IPS-18a (cell line): Measurements from ENCODE around the gene CLDN15.
A peak's percentile ranks its signal among the peaks of the same experiment; 100 is the strongest.

ENCODE experiments used
- H3K27ac ChIP-seq: one replicate; pipeline ENCODE4 v1.5.1; 2013; ENCODE audit warnings: low read length
- H3K27me3 ChIP-seq: one replicate; pipeline ENCODE4 v1.6.1; 2013; ENCODE audit warnings: mild to moderate bottlenecking, low read length; ENCODE audit not compliant: control insufficient read depth, insufficient read depth
- H3K36me3 ChIP-seq: one replicate; pipeline ENCODE4 v1.6.1; 2013; ENCODE audit warnings: low read depth, low read length; ENCODE audit not compliant: control insufficient read depth
- H3K4me1 ChIP-seq: one replicate; pipeline ENCODE4 v1.6.1; 2013; ENCODE audit warnings: low read depth, low read length; ENCODE audit not compliant: control insufficient read depth
- H3K4me3 ChIP-seq: one replicate; pipeline ENCODE4 v1.5.1; 2013; ENCODE audit warnings: low read length
- H3K9ac ChIP-seq: one replicate; pipeline ENCODE4 v1.6.1; 2013; ENCODE audit warnings: mild to moderate bottlenecking, low read length, moderate library complexity
- H3K9me3 ChIP-seq: one replicate; pipeline ENCODE4 v1.6.1; 2013; ENCODE audit warnings: low read depth, low read length; ENCODE audit not compliant: control insufficient read depth

CLDN15 gene

DNA sequence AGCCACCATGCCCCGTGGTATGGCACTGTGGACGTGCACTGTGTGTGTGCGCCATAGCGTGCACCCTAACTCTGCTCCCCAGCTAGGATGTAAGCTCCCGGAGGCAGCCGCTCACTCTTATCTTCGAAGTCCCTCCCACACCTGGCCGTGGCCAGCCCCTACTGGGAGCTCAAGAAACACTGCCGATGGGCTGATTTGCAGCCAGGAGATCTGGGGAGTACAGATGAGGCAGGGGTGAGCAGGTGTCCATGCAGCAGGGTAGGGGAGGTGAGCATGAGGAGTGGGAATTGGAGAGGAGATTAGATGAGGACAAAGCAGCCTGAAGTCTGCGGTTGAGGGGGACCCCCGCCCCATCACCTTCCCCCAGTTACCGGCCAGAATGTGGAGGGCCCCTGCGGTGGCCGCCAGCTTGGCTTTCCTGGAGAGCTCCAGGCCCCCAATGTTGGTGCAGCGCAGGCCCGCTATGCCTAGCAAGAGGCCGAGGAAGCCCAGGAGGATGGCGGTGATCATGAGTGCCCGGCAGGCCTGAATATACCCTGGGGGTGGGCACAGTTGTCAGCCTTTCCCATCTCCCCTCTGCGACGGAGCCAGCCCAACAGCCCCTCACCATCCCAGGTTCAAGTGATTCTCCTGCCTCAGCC, 3.6 kb downstream of the CLDN15 start:
- Histone ChIP-seq H3K4me3 (no peak overlapping the region), H3K4me1 (peaks cover 11% of the 10 kb centered on the region), H3K9me3 (no peaks in the 10 kb centered on the region), H3K9ac (no peak overlapping the region), H3K27ac (no peak overlapping the region), H3K27me3 (no peaks in the 10 kb centered on the region), H3K36me3 (peaks cover 4% of the 10 kb centered on the region)

GRCh38 chr7:101232141-101232850, 5.3 kb downstream of the CLDN15 start:
- no peaks in the 10 kb centered on the region for H3K36me3 ChIP-seq
- peak overlapping the region; percentile 22 for H3K9ac ChIP-seq
- peak overlapping the region; percentile 74 for H3K4me3 ChIP-seq
- H3K4me1 ChIP-seq = peaks cover 11% of the 10 kb centered on the region
- no peaks in the 10 kb centered on the region for H3K27me3 ChIP-seq
- H3K27ac ChIP-seq = no peak overlapping the region
- H3K9me3 ChIP-seq = no peaks in the 10 kb centered on the region

DNA sequence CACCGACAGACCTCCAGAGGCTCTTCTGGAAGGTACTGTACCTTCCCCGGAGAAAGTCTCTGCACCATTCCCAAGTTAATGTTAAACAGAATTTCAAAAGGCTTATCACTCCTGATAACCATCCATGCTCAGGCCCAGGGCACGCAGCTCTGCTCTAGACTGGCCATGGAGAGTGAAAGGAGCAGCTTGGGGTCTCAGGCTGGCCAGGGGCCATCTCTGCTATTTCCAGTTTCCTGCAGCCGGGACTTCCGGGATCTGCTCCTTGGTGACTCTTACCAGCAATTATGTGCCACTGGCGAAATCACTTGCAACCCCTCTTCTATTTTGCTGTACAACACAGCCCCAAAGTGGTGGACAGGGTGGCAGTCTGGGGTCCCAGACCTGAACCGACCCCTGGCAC, 6.0 kb downstream of the CLDN15 start:
- peaks cover 11% of the 10 kb centered on the region for H3K4me1 ChIP-seq
- no peaks in the 10 kb centered on the region for H3K9me3 ChIP-seq
- no peak overlapping the region for H3K27ac ChIP-seq
- H3K4me3 ChIP-seq = peak overlapping the region; percentile 74
- no peak overlapping the region for H3K9ac ChIP-seq
- no peaks in the 10 kb centered on the region for H3K27me3 ChIP-seq
- H3K36me3 ChIP-seq = peaks cover 2% of the 10 kb centered on the region

- Histone ChIP-seq H3K27me3 (no peaks in the 10 kb centered on the region), H3K4me1 (peaks cover 3% of the 10 kb centered on the region), H3K36me3 (peaks cover 12% of the 10 kb centered on the region), H3K27ac (no peak overlapping the region), H3K4me3 (no peak overlapping the region), H3K9me3 (no peaks in the 10 kb centered on the region), H3K9ac (no peak overlapping the region)
Measured at GRCh38 chr7:101226721-101227120, 10.9 kb downstream of the CLDN15 start.

GRCh38 chr7:101225650-101226049, 12.0 kb downstream of the CLDN15 start:
- Histone ChIP-seq H3K4me1 (no peaks in the 10 kb centered on the region), H3K9ac (no peak overlapping the region), H3K27ac (no peak overlapping the region), H3K9me3 (no peaks in the 10 kb centered on the region), H3K4me3 (no peak overlapping the region), H3K27me3 (no peaks in the 10 kb centered on the region), H3K36me3 (peaks cover 12% of the 10 kb centered on the region)

DNA sequence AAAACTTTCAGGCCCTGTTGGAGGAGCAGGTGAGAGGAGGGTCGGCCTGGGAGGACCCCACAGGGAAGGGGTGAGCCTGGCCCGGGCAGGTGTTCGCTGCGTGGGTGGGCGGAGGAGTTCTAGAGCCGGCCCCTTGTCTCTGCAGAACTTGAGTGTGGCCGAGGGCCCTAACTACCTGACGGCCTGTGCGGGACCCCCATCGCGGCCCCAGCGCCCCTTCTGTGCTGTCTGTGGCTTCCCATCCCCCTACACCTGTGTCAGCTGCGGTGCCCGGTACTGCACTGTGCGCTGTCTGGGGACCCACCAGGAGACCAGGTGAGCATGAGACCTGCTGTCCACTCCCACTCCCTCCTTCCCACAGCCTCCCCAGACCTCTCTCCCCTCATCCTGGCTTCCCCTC, 14.1 kb downstream of the CLDN15 start:
- Histone ChIP-seq H3K4me3 (no peak overlapping the region), H3K27me3 (no peaks in the 10 kb centered on the region), H3K9me3 (no peaks in the 10 kb centered on the region), H3K27ac (no peak overlapping the region), H3K9ac (no peak overlapping the region), H3K4me1 (no peaks in the 10 kb centered on the region), H3K36me3 (peaks cover 12% of the 10 kb centered on the region)

DNA sequence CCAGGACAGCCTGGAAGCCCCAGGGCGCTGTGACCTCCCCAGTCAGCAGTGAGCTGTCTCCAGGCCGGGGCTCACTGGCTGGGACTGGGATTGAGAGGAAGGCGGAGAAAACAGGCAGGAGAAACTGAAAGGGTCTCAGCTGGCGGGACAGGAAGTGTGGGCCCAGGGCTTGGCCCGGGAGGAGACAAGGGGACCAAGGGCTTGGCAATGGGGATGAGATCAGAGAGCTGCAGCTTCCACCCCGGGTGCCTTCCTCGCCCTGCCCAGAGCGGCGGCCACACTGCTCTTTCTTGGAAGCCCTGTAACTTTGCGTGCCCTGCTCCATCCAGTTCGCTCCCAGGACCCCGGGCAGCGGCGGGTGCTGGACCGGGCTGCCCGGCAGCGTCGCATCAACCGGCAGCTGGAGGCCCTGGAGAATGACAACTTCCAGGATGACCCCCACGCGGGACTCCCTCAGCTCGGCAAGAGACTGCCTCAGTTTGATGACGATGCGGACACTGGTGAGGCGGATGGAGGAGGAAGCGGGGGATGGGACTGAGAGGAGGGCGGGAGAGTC, 15.2 kb downstream of the CLDN15 start:
- Histone ChIP-seq H3K4me3 (no peak overlapping the region), H3K27ac (no peak overlapping the region), H3K9ac (no peak overlapping the region), H3K4me1 (no peaks in the 10 kb centered on the region), H3K9me3 (no peaks in the 10 kb centered on the region), H3K27me3 (no peaks in the 10 kb centered on the region), H3K36me3 (peaks cover 12% of the 10 kb centered on the region)

DNA sequence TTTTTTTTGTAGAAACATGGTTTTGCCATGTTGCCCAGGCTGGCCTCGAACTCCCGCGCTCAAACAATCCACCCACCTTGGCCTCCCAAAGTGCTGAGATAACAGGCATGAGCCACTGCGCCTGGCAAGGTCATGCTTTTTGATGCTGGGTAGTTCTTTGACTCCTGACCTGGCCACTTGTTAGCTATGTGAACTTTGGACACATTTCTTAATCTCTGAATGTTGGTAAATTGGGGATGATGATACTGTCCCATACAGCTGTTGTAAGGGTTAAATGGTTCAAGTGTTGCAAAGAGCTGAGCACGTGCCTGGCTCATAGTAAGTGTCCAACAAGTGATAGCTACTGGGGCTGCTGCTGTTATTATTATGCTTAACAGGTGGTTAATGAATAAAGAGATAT, 17.3 kb downstream of the CLDN15 start:
- H3K27me3 ChIP-seq = no peaks in the 10 kb centered on the region
- H3K27ac ChIP-seq = no peak overlapping the region
- no peak overlapping the region for H3K9ac ChIP-seq
- H3K4me1 ChIP-seq = no peaks in the 10 kb centered on the region
- H3K9me3 ChIP-seq = no peaks in the 10 kb centered on the region
- H3K36me3 ChIP-seq = peaks cover 10% of the 10 kb centered on the region
- H3K4me3 ChIP-seq = no peak overlapping the region

GRCh38 chr7:101218236-101219125, 19.1 kb downstream of the CLDN15 start:
- H3K36me3 ChIP-seq = peaks cover 8% of the 10 kb centered on the region
- H3K9me3 ChIP-seq = no peaks in the 10 kb centered on the region
- peak overlapping the region; percentile 70 for H3K9ac ChIP-seq
- no peaks in the 10 kb centered on the region for H3K4me1 ChIP-seq
- H3K27ac ChIP-seq = peak overlapping the region; percentile 7
- H3K4me3 ChIP-seq = peak overlapping the region; percentile 85
- no peaks in the 10 kb centered on the region for H3K27me3 ChIP-seq

DNA sequence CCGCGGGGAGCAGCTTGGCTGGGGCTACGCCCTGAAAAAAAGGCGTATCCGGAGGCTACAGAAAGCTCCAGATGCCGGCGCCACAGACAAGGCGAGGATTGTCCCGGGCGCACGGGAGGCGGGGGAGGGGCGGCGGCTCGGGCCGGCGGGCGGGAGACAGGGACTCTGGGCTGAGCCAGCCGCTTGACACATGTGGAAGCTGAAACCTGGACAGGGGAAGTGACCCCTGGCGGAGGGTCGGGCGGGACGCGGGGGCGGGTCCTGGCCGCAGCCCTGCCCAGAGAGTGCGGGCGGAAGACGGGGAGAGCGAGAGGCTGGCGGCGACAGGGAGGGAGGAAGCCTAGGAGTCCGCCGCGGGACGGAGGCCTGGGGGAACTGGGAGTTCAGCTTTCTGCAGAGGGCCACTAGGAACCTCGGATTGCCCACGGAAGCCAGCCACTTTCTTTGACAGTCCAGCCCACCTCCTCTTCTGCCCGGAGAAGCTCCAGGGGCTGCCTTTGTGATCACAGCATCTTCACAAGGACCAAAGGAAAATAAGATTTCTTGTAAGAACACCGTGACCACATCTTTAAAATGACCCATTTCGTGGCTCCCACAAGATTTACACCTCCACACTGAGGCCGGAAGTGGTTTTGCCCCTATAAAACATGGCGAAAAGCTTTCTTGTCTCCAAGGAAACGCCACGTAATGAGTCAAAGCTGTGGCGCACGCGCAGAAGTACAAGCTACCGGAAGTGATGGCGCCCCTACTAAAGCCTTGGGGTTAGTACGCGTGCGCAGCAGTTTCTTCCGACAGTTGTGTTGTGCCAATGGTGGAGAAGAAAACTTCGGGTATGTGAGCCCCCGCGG, 20.0 kb downstream of the CLDN15 start, which contains the start of the genes PLOD3 and ZNHIT1:
Gene PLOD3 (minus strand): TSS at position 194 of the 848 bp plus-strand sequence. CDS start 307 bp downstream, outside the sequence.
Gene ZNHIT1 (plus strand): TSS at position 778 of the 848 bp plus-strand sequence. CDS start 31 bp downstream, at position 809.
- Histone ChIP-seq H3K36me3 (peaks cover 4% of the 10 kb centered on the region), H3K4me1 (no peaks in the 10 kb centered on the region), H3K4me3 (peak within 1 kb of the TSS; percentile 85)

More for the DNA sequence above, 20.0 kb downstream of the CLDN15 start, which contains the start of the genes PLOD3 and ZNHIT1:
- H3K27ac ChIP-seq = peak within 1 kb of the TSS; percentile 82
- H3K27me3 ChIP-seq = no peaks in the 10 kb centered on the region
- H3K9ac ChIP-seq = peak within 1 kb of the TSS; percentile 70
- no peaks in the 10 kb centered on the region for H3K9me3 ChIP-seq
